NCI-H2227 (cell line): ENCODE results near the gene GALNT5.

Experiments
- DNase-seq: peaks from one replicate; lab custom pipeline; 2025; ENCODE audit not compliant: unreplicated experiment; lab: John Stamatoyannopoulos, UW

Gene GALNT5

GRCh38 chr2:157290525-157290924 is 33.0 kb downstream of the GALNT5 start:
- DNase-seq: no peak

GRCh38 chr2:157291018-157291417 is 33.5 kb downstream of the GALNT5 start:
- no peak for DNase-seq

- DNase-seq: no peak
Observed at GRCh38 chr2:157292853-157293252, 35.3 kb downstream of the GALNT5 start.

DNA sequence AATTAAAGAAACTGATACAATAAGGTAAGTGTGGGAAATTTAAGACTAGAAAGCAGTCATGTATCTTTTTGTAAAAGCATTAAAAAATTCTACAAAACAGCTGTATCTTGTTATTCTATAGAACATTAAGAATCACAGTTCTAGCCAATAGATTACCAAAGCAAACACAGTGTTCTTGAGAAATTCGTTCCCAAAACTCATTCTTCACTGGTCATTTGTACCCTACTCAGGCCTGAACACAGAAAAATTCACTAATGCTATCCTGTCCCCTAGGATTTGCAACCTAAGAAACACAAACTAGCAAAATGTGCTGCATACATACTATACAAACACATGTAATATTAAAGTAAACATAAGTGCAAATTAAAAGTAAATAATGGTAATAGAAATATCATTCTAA is 39.0 kb downstream of the GALNT5 start:
- no peak for DNase-seq

- no peak for DNase-seq
Observed at GRCh38 chr2:157296958-157297357, 39.5 kb downstream of the GALNT5 start.

DNA sequence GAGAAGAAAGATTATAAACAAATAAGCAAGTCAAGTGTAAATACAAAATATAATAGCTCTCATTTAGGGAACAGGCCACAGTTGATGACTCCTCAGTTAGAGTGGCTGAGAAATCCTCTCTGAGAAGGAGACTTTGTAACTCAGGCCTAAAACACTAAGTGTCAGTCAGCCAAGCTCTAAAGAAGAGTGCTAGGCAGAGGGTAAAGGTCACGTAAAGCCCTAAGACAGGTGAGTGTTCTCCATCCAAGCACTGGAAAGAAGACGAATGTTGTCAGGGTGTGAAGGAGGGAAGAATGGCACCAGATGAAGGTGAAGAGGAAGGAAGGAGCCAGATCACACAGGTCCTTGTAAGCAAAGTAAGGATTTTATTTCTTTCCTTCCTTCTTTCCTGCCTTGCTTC is 43.8 kb downstream of the GALNT5 start:
- DNase-seq: no peak

GRCh38 chr2:157302492-157303099 is 45.1 kb downstream of the GALNT5 start:
- DNase-seq: peak; percentile 91

- no peak for DNase-seq
Observed at GRCh38 chr2:157303612-157304011, 46.1 kb downstream of the GALNT5 start.

- DNase-seq: peak; percentile 38
Observed at GRCh38 chr2:157304811-157305722, 47.6 kb downstream of the GALNT5 start.

- DNase-seq: no peak
Observed at GRCh38 chr2:157305723-157306110, 48.2 kb downstream of the GALNT5 start.

- DNase-seq: no peak
Observed at GRCh38 chr2:157307021-157307420, 49.5 kb downstream of the GALNT5 start.

DNA sequence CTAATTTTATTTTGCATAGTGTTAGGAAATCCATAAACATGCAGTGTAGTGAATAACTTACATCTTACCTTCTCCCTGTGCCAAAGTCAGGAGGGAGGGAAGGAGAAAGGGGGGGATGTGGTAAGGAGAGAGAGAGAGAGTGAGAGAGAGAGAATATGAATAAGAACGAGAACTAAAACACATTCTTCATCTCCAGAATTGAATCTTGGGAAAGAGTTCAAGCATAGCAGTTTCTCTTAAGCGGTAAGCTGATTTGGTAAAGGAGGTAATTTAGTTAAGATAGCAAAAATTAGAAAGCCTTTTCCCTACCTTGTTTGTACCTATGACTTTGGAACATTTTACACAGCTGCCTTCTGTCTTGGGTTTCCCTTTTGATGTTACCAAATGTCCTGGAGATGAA is 52.4 kb downstream of the GALNT5 start:
- no peak for DNase-seq

DNA sequence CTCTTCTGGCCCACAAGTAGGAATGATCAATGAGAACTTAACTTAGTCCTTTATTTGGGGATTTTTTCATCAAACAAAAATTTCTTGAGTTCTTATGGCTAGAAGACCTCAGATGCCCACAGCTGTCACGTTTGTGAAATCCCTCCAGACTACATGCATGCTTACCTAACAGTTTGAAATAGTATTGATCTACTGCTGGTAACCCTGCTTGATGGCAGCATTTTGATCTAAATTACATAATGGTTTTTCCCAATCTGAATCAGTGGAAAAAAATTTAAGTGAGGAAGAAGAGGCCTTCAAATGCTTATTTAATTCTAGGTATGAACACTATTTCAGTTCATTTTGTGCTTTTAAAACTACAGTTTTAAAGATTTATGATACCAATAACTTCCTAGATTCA is 54.2 kb downstream of the GALNT5 start:
- no peak for DNase-seq

- no peak for DNase-seq
Observed at GRCh38 chr2:157312866-157313486, 55.5 kb downstream of the GALNT5 start.

GRCh38 chr2:157315901-157316300 is 58.4 kb downstream of the GALNT5 start:
- DNase-seq: no peak

DNA sequence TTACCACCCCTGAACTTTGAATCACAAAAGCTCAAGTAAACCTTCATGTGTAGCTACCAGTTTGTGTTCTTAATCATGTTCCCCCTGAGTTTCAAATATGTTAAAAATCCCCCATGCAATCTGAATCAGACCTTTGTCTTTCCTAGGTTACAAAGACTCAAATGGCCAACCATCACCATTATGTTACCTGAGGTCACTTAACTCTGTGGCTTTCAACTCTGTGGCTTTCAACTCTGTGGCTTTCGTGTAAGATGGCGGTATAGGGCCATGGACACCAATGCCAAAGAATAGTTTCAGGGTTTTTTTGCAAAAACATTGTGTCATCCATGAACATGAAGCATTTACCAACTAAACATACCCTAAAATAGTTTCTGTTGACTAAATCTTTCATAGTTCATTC is 61.4 kb downstream of the GALNT5 start:
- no peak for DNase-seq

- no peak for DNase-seq
Observed at GRCh38 chr2:157319795-157320194, 62.3 kb downstream of the GALNT5 start.

GRCh38 chr2:157320409-157320808 is 62.9 kb downstream of the GALNT5 start:
- peak; percentile 30 for DNase-seq

- DNase-seq: no peak
Observed at GRCh38 chr2:157321466-157321865, 64.0 kb downstream of the GALNT5 start.

GRCh38 chr2:157322432-157322831 is 64.9 kb downstream of the GALNT5 start:
- no peak for DNase-seq

GRCh38 chr2:157324331-157324843 is 66.9 kb downstream of the GALNT5 start:
- DNase-seq: no peak

GRCh38 chr2:157325786-157326185 is 68.3 kb downstream of the GALNT5 start, which contains the start of gene ERMN:
TSS of gene ERMN (minus strand) at chr2:157325824. CDS start at chr2:157325642, 182 bp downstream.
- peak; percentile 29 for DNase-seq
